SK-N-SH (cell line): ENCODE data around the gene ABL2. TPM values are rescaled to one million over a fixed set of nuclear protein-coding genes. Genes with fewer than 3 reads are reported as not detected.

Source experiments
- CTCF ChIA-PET: fragments of 300-600, 350-600 bp; formaldehyde crosslinking; extraction: SDS; loops from one replicate; lab custom pipeline; 2021; lab: Yijun Ruan, JAX
- POLR2A ChIA-PET: fragments of 350-600 bp; sonication (Branson Sonifier 250); formaldehyde crosslinking; extraction: SDS; loops from one replicate; lab custom pipeline; 2020; ENCODE audit warnings: antibody characterized with exemption, inconsistent platforms; lab: Yijun Ruan, JAX
- DNase-seq: peaks from one replicate; pipeline ENCODE4 v3.0.0; 2012
- H2AFZ ChIP-seq: fragments of 200-600 bp; sonication (generic); 2 replicates; pipeline ENCODE4 v1.8.1; 2016; ENCODE audit warnings: antibody characterized with exemption, mild to moderate bottlenecking, low read depth
- H3F3A ChIP-seq: fragments of 200-600 bp; sonication (generic); replicated peaks from 2 replicates; pipeline ENCODE3; 2016; ENCODE audit warnings: antibody characterized with exemption, mild to moderate bottlenecking; ENCODE audit not compliant: insufficient read depth
- H3K27ac ChIP-seq, 2 experiments: fragments of 200-500 bp in 1 of 2; fragments of 200-600 bp in 1 of 2; sonication (Bioruptor generic) in 1 of 2; sonication (generic), shearing (Covaris generic) in 1 of 2; 2 replicates each; pipeline versions ENCODE4 v1.5.1 to v1.6.1; 2014 to 2016; ENCODE audit warnings: low read depth in 2 of 2, inconsistent platforms in 1 of 2, low read length in 1 of 2, mild to moderate bottlenecking in 1 of 2, mixed read lengths in 1 of 2
- H3K27me3 ChIP-seq: fragments of 200-600 bp; sonication (generic), shearing (Covaris generic); 2 replicates; pipeline ENCODE4 v1.6.1; 2016; ENCODE audit warnings: mixed run types; ENCODE audit not compliant: insufficient read depth
- H3K36me3 ChIP-seq, 2 experiments: fragments of 200-500 bp in 1 of 2; fragments of 200-600 bp in 1 of 2; sonication (Bioruptor generic) in 1 of 2; sonication (generic) in 1 of 2; replicated peaks in 1 of 2; 2 replicates each; pipeline versions ENCODE3 to v1.5.1; 2014 to 2016; ENCODE audit warnings: low read length in 1 of 2, mild to moderate bottlenecking in 1 of 2; ENCODE audit not compliant: insufficient read depth in 2 of 2, control insufficient read depth in 1 of 2
- H3K4me1 ChIP-seq, 2 experiments: fragments of 200-500 bp in 1 of 2; fragments of 200-600 bp in 1 of 2; sonication (Bioruptor generic) in 1 of 2; sonication (generic), shearing (Covaris generic) in 1 of 2; 2 replicates each; pipeline versions ENCODE4 v1.5.1 to v1.6.1; 2014 to 2016; ENCODE audit warnings: low read depth in 1 of 2, low read length in 1 of 2, mixed run types in 1 of 2; ENCODE audit not compliant: insufficient read depth in 2 of 2, control insufficient read depth in 1 of 2
- H3K4me2 ChIP-seq: fragments of 200-600 bp; sonication (generic), shearing (Covaris generic); 2 replicates; pipeline ENCODE4 v1.6.1; 2017; ENCODE audit warnings: mixed run types
- H3K4me3 ChIP-seq, 2 experiments: fragments of 200-500 bp in 1 of 2; fragments of 200-600 bp in 1 of 2; sonication (Bioruptor generic) in 1 of 2; sonication (generic), shearing (Covaris generic) in 1 of 2; 2 replicates each; pipeline versions ENCODE4 v1.5.1 to v1.8.1; 2014 to 2016; ENCODE audit warnings: low read depth in 2 of 2, inconsistent platforms in 1 of 2, low read length in 1 of 2, mild to moderate bottlenecking in 1 of 2, mixed read lengths in 1 of 2, moderate library complexity in 1 of 2
- H3K79me2 ChIP-seq: fragments of 200-600 bp; sonication (generic); 2 replicates; pipeline ENCODE4 v1.8.1; 2017; ENCODE audit warnings: mild to moderate bottlenecking; ENCODE audit not compliant: insufficient read depth
- H3K9ac ChIP-seq: fragments of 200-600 bp; sonication (generic); 2 replicates; pipeline ENCODE4 v1.6.1; 2017; ENCODE audit warnings: mixed run types
- H3K9me2 ChIP-seq: fragments of 200-600 bp; sonication (generic); 2 replicates; pipeline ENCODE4 v1.6.1; 2017; ENCODE audit warnings: mixed run types
- H3K9me3 ChIP-seq: fragments of 200-600 bp; sonication (generic); 2 replicates; pipeline ENCODE4 v1.6.1; 2017; ENCODE audit warnings: mixed run types, mild to moderate bottlenecking, moderate library complexity
- H4K20me1 ChIP-seq: fragments of 200-600 bp; sonication (generic); 2 replicates; pipeline ENCODE4 v1.6.1; 2017; ENCODE audit warnings: mild to moderate bottlenecking, mixed run types; ENCODE audit not compliant: insufficient read depth
- CTCF ChIP-seq: fragments of 200-600 bp; sonication (generic); IDR thresholded peaks from 2 replicates; pipeline ENCODE4 v1.6.1; 2017; ENCODE audit warnings: antibody characterized with exemption, mild to moderate bottlenecking, moderate library complexity
- EP300 ChIP-seq, 2 experiments: IDR thresholded peaks; 2 replicates each; pipeline versions ENCODE4 v1.4.0 to v1.6.1; 2012; ENCODE audit warnings: borderline replicate concordance in 1 of 2, low read depth in 1 of 2, low read length in 1 of 2
- FOSL2 ChIP-seq: IDR thresholded peaks from 2 replicates; pipeline ENCODE4 v1.4.0; 2012; ENCODE audit warnings: low read depth, mild to moderate bottlenecking, moderate library complexity, borderline replicate concordance
- FOXJ3 ChIP-seq: sonication (generic); formaldehyde crosslinking; IDR thresholded peaks from 2 replicates; pipeline ENCODE4 v1.5.1; 2020; ENCODE audit warnings: mild to moderate bottlenecking, missing genetic modification reagents
- GABPA ChIP-seq: IDR thresholded peaks from 2 replicates; pipeline ENCODE4 v1.4.0; 2012; ENCODE audit warnings: low read depth, mild to moderate bottlenecking
- IRF3 ChIP-seq: fragments of 150-350 bp; IDR thresholded peaks from 2 replicates; pipeline ENCODE4 v1.6.1; 2016; ENCODE audit warnings: mild to moderate bottlenecking, low read depth, low read length
- MAX ChIP-seq: IDR thresholded peaks from 2 replicates; pipeline ENCODE4 v1.4.0; 2012; ENCODE audit warnings: low read depth
- NRF1 ChIP-seq: IDR thresholded peaks from 2 replicates; pipeline ENCODE4 v1.6.1; 2012; ENCODE audit warnings: low read depth, mild to moderate bottlenecking, low read length
- RXRA ChIP-seq: IDR thresholded peaks from 2 replicates; pipeline ENCODE4 v1.4.0; 2012; ENCODE audit warnings: low read depth, mild to moderate bottlenecking, borderline replicate concordance
- SMC3 ChIP-seq: IDR thresholded peaks from 2 replicates; pipeline ENCODE4 v1.6.1; 2012; ENCODE audit warnings: low read depth, low read length, improper control_type of control experiment
- TCF12 ChIP-seq: IDR thresholded peaks from 2 replicates; pipeline ENCODE4 v1.4.0; 2012
- USF1 ChIP-seq: IDR thresholded peaks from 2 replicates; pipeline ENCODE4 v1.4.0; 2012; ENCODE audit warnings: low read depth, borderline replicate concordance
- YY1 ChIP-seq: IDR thresholded peaks from 2 replicates; pipeline ENCODE4 v1.4.0; 2012; ENCODE audit warnings: low read depth, mild to moderate bottlenecking
- ZBTB33 ChIP-seq: IDR thresholded peaks from 2 replicates; pipeline ENCODE4 v1.4.0; 2012; ENCODE audit warnings: low read depth, borderline replicate concordance
- WGBS: methylation state at CpG from one replicate; pipeline ENCODE4 v1.1.6; 2017; ENCODE audit warnings: low lambda C conversion rate; 5-methylcytosine and 5-hydroxymethylcytosine counted together
- polyA plus RNA-seq, 3 experiments: library from polyadenylated mRNA; depleted of rRNA; stranded (reverse); fragments of >200 nt; gene quantifications; 2 replicates each; pipeline ENCODE4 v1.2.3, GENCODE V29; 2012

ABL2 gene
- polyA plus RNA-seq, 1 of the 3 experiments (the other 2 are of a cell fraction), result 7.5 TPM

GRCh38 chr1:179206812-179207211, 22.7 kb downstream of the ABL2 start:
- H3K9me3 ChIP-seq, result no peaks in the 10 kb centered on the region
- peaks cover 0 to 7% of the 10 kb centered on the region in 2 experiments; a peak in 2 of 4 replicates for H3K4me1 ChIP-seq
- no peak overlapping the region for H3K9ac ChIP-seq
- H3K4me2 ChIP-seq, result no peak overlapping the region
- H4K20me1 ChIP-seq, result no peaks in the 10 kb centered on the region
- H2AFZ ChIP-seq, result no peak overlapping the region
- peaks cover 67% of the 10 kb centered on the region for H3K79me2 ChIP-seq
- ChIA-PET POLR2A (no interaction called here), CTCF (interaction anchor here (0.6 kb wide), 1 partner anchor 292 kb away, joined by 3 read pairs; no protein-coding TSS in a partner anchor)
- no peak overlapping the region for H3K27ac ChIP-seq
- no peaks in the 10 kb centered on the region for H3K36me3 ChIP-seq
- DNase-seq, result no peak
- WGBS, result 94% methylated on average over 3 of the region's 3 CpGs
- no peak overlapping the region for H3K4me3 ChIP-seq
- no peaks in the 10 kb centered on the region for H3F3A ChIP-seq
- no peaks in the 10 kb centered on the region for H3K9me2 ChIP-seq
- no peaks in the 10 kb centered on the region for H3K27me3 ChIP-seq
- TF ChIP-seq CTCF (no peak), EP300 (IDR thresholded peaks at IDR 0.05; ENCODE audit: borderline replicate concordance in 1 of 2, low read depth in 1 of 2, low read length in 1 of 2) (no peak), ZBTB33 (no peak), TCF12 (no peak)
- TF ChIP-seq, all 33 proteins: peak for 0

- Histone ChIP-seq H3K9me2 (no peaks in the 10 kb centered on the region), H3K27ac (no peak overlapping the region), H3K27me3 (no peaks in the 10 kb centered on the region), H3K9ac (no peak overlapping the region), H3K79me2 (peaks cover 72% of the 10 kb centered on the region), H3K4me2 (no peak overlapping the region), H4K20me1 (no peaks in the 10 kb centered on the region), H3K36me3 (no peaks in the 10 kb centered on the region), H2AFZ (no peak overlapping the region), H3K9me3 (no peaks in the 10 kb centered on the region), H3F3A (no peaks in the 10 kb centered on the region), H3K4me1 (peaks cover 0 to 7% of the 10 kb centered on the region in 2 experiments; a peak in 2 of 4 replicates), H3K4me3 (no peak overlapping the region)
- CTCF ChIA-PET, result interaction anchor here (1.6 kb wide), 1 partner anchor 100 kb away, joined by 4 read pairs; no protein-coding TSS in a partner anchor
- DNase-seq, result no peak
- no peak for TF ChIP-seq YY1
- no peak for TF ChIP-seq RXRA
- no peak for TF ChIP-seq IRF3
- TF ChIP-seq GABPA, result no peak
- TF ChIP-seq FOSL2, result no peak
- TF ChIP-seq MAX, result no peak
- no peak for TF ChIP-seq NRF1
- no peak for TF ChIP-seq USF1
- TF ChIP-seq FOXJ3 (CRISPR knock-in tag), result no peak
- no peak for TF ChIP-seq SMC3
- POLR2A ChIA-PET, result no interaction called here
- 92% methylated on average over 4 of the region's 4 CpGs for WGBS
Observed at GRCh38 chr1:179205284-179205683, 24.2 kb downstream of the ABL2 start.
